Tibial nerve (tissue), 4 donors: Measurements from ENCODE around the gene MLST8.

ENCODE experiments used
- CTCF ChIP-seq, 5 experiments: fragments of 200-600 bp in 3 of 5; fragments of 450-650 bp in 2 of 5; sonication (generic) in 3 of 5; IDR thresholded peaks; one replicate each; pipeline ENCODE4 v1.5.1; 2016 to 2019; ENCODE audit warnings: antibody characterized with exemption in 5 of 5, mild to moderate bottlenecking in 3 of 5, moderate library complexity in 2 of 5
- EP300 ChIP-seq, 2 donors: sonication (generic); formaldehyde crosslinking; IDR thresholded peaks; one replicate each; pipeline ENCODE4 v1.6.1; 2017; ENCODE audit warnings: antibody characterized with exemption in 2 of 2, mild to moderate bottlenecking in 1 of 2
- POLR2A ChIP-seq, 2 donors: fragments of 450-650 bp; IDR thresholded peaks; one replicate each; pipeline ENCODE4 v1.6.1; 2017; ENCODE audit warnings: antibody characterized with exemption in 2 of 2, mild to moderate bottlenecking in 2 of 2, moderate library complexity in 2 of 2

GRCh38 chr16:2157480-2158261, 47.6 kb upstream of the MLST8 start:
- no peak for TF ChIP-seq POLR2A (IDR thresholded peaks at IDR 0.05)
- TF ChIP-seq CTCF (IDR thresholded peaks at IDR 0.05), result no peak
- TF ChIP-seq EP300 (IDR thresholded peaks at IDR 0.05), result no peak
